HepG2 (cell line): Measurements from ENCODE around the gene CPT1A. TPM values are rescaled to one million over a fixed set of nuclear protein-coding genes. Genes with fewer than 3 reads are reported as not detected.

Source experiments
- ATAC-seq: fragments of 200-7000 bp; cut with Tn5 transposase; 3 replicates; pipeline ENCODE4 v1.9.1; 2020; ENCODE audit warnings: mild to moderate bottlenecking, moderate library complexity
- BruUV-seq: library from RNA; stranded (reverse); fragments of 400-500 nt; replicated peaks from 2 replicates; lab custom pipeline; 2021; lab: Mats Ljungman, UMichigan
- CTCF ChIA-PET: fragments of 300-600 bp; formaldehyde crosslinking; extraction: SDS; loops from one replicate; lab custom pipeline; 2021; ENCODE audit warnings: low total read pairs, inconsistent platforms, low intra/inter-chr PET ratio; lab: Yijun Ruan, JAX
- POLR2A ChIA-PET: fragments of 350-600 bp; sonication (Branson Sonifier 250); formaldehyde crosslinking; loops from one replicate; lab custom pipeline; 2020; ENCODE audit warnings: antibody characterized with exemption, inconsistent platforms; lab: Yijun Ruan, JAX
- DNase-seq: peaks from one replicate; pipeline ENCODE4 v3.0.0-alpha.2; 2015; ENCODE audit warnings: low spot score
- FAIRE-seq: peaks from 3 replicates; lab custom pipeline; 2011; peaks lifted over from hg19 to GRCh38; lab: Jason Lieb, UNC
- H2AFZ ChIP-seq: one replicate; pipeline ENCODE4 v1.6.1; 2011; ENCODE audit warnings: low read length, inconsistent platforms
- H3K27ac ChIP-seq: fragments of 300-600 bp; 3 replicates; pipeline ENCODE4 v1.8.0; 2011; ENCODE audit warnings: mixed run types, mild to moderate bottlenecking, mixed read lengths, low read length, inconsistent platforms; ENCODE audit not compliant: insufficient read depth; ENCODE audit errors: extremely low read length
- H3K27me3 ChIP-seq, 2 experiments: fragments of 200-600 bp in 1 of 2; 2 replicates in 1 of 2; 3 replicates in 1 of 2; pipeline versions ENCODE4 v1.6.0 to v1.8.0; 2011; ENCODE audit warnings: low read length in 2 of 2, mild to moderate bottlenecking in 2 of 2, moderate library complexity in 2 of 2, inconsistent platforms in 1 of 2; ENCODE audit not compliant: insufficient read depth in 2 of 2, control insufficient read depth in 1 of 2
- H3K36me3 ChIP-seq, 2 experiments: fragments of 200-600 bp in 1 of 2; replicated peaks in 1 of 2; 2 replicates in 1 of 2; 3 replicates in 1 of 2; pipeline versions ENCODE4 v1.5.1 to v1.8.0; 2011; ENCODE audit warnings: low read length in 2 of 2, inconsistent platforms in 1 of 2; ENCODE audit not compliant: insufficient read depth in 2 of 2, control insufficient read depth in 1 of 2
- H3K4me1 ChIP-seq: 2 replicates; pipeline ENCODE4 v1.5.1; 2012; ENCODE audit warnings: low read length, inconsistent platforms; ENCODE audit not compliant: insufficient read depth
- H3K4me2 ChIP-seq: 2 replicates; pipeline ENCODE4 v1.6.0; 2011; ENCODE audit warnings: low read depth, low read length, inconsistent platforms
- H3K4me3 ChIP-seq, 3 experiments: fragments of 200-600 bp in 1 of 3; sonication (generic), shearing (Covaris generic) in 1 of 3; replicated peaks in 1 of 3; 2 replicates each; pipeline ENCODE4 v1.5.1; 2011 to 2016; ENCODE audit warnings: low read length in 3 of 3, inconsistent platforms in 2 of 3, low read depth in 2 of 3, mild to moderate bottlenecking in 2 of 3, control low read depth in 1 of 3, mixed read lengths in 1 of 3; ENCODE audit not compliant: insufficient read depth in 1 of 3
- H3K79me2 ChIP-seq: one replicate; pipeline ENCODE4 v1.6.1; 2011; ENCODE audit warnings: low read length, inconsistent platforms; ENCODE audit not compliant: insufficient read depth
- H3K9ac ChIP-seq: 2 replicates; pipeline ENCODE4 v1.6.0; 2011; ENCODE audit warnings: mild to moderate bottlenecking, low read depth, low read length, inconsistent platforms; ENCODE audit not compliant: insufficient read depth
- H3K9me3 ChIP-seq: 2 replicates; pipeline ENCODE4 v1.5.1; 2012; ENCODE audit warnings: mild to moderate bottlenecking, low read length
- H4K20me1 ChIP-seq: 2 replicates; pipeline ENCODE4 v1.6.0; 2011; ENCODE audit warnings: inconsistent platforms, mild to moderate bottlenecking, low read length, moderate library complexity; ENCODE audit not compliant: insufficient read depth
- BORCS8-MEF2B ChIP-seq: sonication (generic); formaldehyde crosslinking; IDR thresholded peaks from 2 replicates; pipeline ENCODE4 v1.8.0; 2022; ENCODE audit warnings: mild to moderate bottlenecking, missing genetic modification reagents
- CCAR2 ChIP-seq: fragments of 200-400 bp; formaldehyde crosslinking; optimal IDR thresholded peaks from 2 replicates; pipeline ENCODE3; 2018; ENCODE audit warnings: low read depth, mild to moderate bottlenecking, low read length, moderate library complexity
- HDAC1 ChIP-seq: sonication (generic); formaldehyde crosslinking; IDR thresholded peaks from 2 replicates; pipeline ENCODE4 v1.5.1; 2020; ENCODE audit warnings: mild to moderate bottlenecking, missing genetic modification reagents
- HIC2 ChIP-seq: sonication (generic); formaldehyde crosslinking; IDR thresholded peaks from 2 replicates; pipeline ENCODE4 v1.9.0; 2022; ENCODE audit warnings: low read depth, missing genetic modification reagents
- MED8 ChIP-seq: sonication (generic); formaldehyde crosslinking; IDR thresholded peaks from 2 replicates; pipeline ENCODE4 v1.8.1; 2023; ENCODE audit warnings: mild to moderate bottlenecking, missing genetic modification reagents; ENCODE audit not compliant: insufficient replicate concordance
- NCOR1 ChIP-seq: fragments of 200-600 bp; sonication (generic); IDR thresholded peaks from 2 replicates; pipeline ENCODE4 v1.7.0; 2017; ENCODE audit warnings: antibody characterized with exemption, low read length, borderline replicate concordance
- NR0B2 ChIP-seq: sonication (generic); formaldehyde crosslinking; IDR thresholded peaks from 2 replicates; pipeline ENCODE4 v1.4.0; 2020; ENCODE audit warnings: mild to moderate bottlenecking, missing genetic modification reagents
- ONECUT2 ChIP-seq: sonication (generic); formaldehyde crosslinking; IDR thresholded peaks from 2 replicates; pipeline ENCODE4 v1.4.0; 2020; ENCODE audit warnings: missing genetic modification reagents
- PHF5A ChIP-seq: IDR thresholded peaks from one replicate; pipeline ENCODE4 v1.6.1; 2018; ENCODE audit warnings: low read depth, missing genetic modification reagents; ENCODE audit not compliant: unreplicated experiment
- RFXANK ChIP-seq: IDR thresholded peaks from 2 replicates; pipeline ENCODE4 v1.6.1; 2016
- ZNF260 ChIP-seq: sonication (generic); formaldehyde crosslinking; IDR thresholded peaks from 2 replicates; pipeline ENCODE4 v1.4.0; 2020; ENCODE audit warnings: missing genetic modification reagents, low read depth, mild to moderate bottlenecking, borderline replicate concordance
- ZNF580 ChIP-seq: IDR thresholded peaks from 2 replicates; pipeline ENCODE4 v1.6.1; 2016; ENCODE audit warnings: low read depth, borderline replicate concordance
- ZNF687 ChIP-seq: sonication (generic); formaldehyde crosslinking; IDR thresholded peaks from 2 replicates; pipeline ENCODE4 v1.5.1; 2020; ENCODE audit warnings: mild to moderate bottlenecking, missing genetic modification reagents, moderate library complexity
- WGBS: methylation state at CpG from one replicate; pipeline ENCODE4 v1.1.6; 2017; ENCODE audit warnings: low lambda C conversion rate; 5-methylcytosine and 5-hydroxymethylcytosine counted together
- in situ Hi-C: cut with HindIII; loops from 2 replicates; pipeline ENCODE4 v1.10.0; 2017; ENCODE audit warnings: low pct_unique_long_range_greater_than_20kb; ENCODE audit not compliant: extremely low pct_ligation_motif_present
- intact Hi-C: fragments of 100-400 bp; cut with micrococcal nuclease; formaldehyde crosslinking; loops from one replicate; pipeline ENCODE4 v1.10.0; 2022; ENCODE audit not compliant: unreplicated experiment
- polyA plus RNA-seq, 8 experiments: library from polyadenylated mRNA; depleted of rRNA in 3 of 8; stranded (reverse) in 7 of 8; unstranded in 1 of 8; fragments of >200 nt; fragmentation: Illumina TruSeq in 4 of 8; extraction: Trizol in 4 of 8; gene quantifications; 2 replicates each; pipeline versions ENCODE4 v1.2.1 to v1.2.3, GENCODE V29; 2011 to 2016; ENCODE audit warnings: low read depth in 4 of 8, missing spikeins in 1 of 8, mixed read lengths in 1 of 8; ENCODE audit not compliant: insufficient read depth in 1 of 8
- total RNA-seq, 5 experiments: library from RNA; depleted of rRNA; stranded (reverse); fragments of >200 nt; fragmentation: Illumina TruSeq; extraction: Trizol; gene quantifications; 2 replicates each; pipeline ENCODE4 v1.2.3, GENCODE V29; 2016; ENCODE audit warnings: low read depth in 1 of 5
- TF ChIP-seq, protein P1 (sequence below): sonication (generic); formaldehyde crosslinking; conservative IDR thresholded peaks from 2 replicates; pipeline ENCODE4 v1.4.0; 2020; ENCODE audit warnings: mild to moderate bottlenecking, missing genetic modification reagents, moderate library complexity

CPT1A gene
- total and polyA plus RNA-seq, 2 of the 13 experiments (the other 11 are each of a cell fraction or from before 2014, with no cell fraction given): 7.0 to 7.1 TPM

DNA sequence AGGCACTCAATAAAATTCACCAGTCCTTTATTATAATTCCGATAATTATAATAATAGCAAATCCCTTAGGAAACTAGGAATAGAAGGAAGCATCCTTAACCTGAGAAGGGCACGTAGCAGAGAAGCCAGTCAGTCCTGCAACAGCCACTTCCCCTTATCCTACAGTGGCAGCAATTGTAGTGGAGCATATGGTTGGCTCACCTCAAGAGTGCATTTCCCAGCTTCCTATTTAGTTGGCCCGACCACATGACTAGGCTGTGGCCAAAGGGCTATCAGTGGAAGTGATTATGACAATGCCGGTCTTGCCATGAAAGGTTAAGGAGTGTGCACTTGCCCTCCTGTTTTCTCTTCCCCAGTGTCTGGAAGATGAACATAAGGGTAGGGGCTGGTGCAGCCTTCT, 117.4 kb downstream of the CPT1A start:
- Histone ChIP-seq H3K4me3 (no peak overlapping the region), H4K20me1 (0 out of 2 replicates have a peak, but pooled peaks cover 2% of the 10 kb centered on the region), H3K79me2 (no peaks in the 10 kb centered on the region), H3K9me3 (0 out of 2 replicates have a peak, but pooled peaks cover 7% of the 10 kb centered on the region), H2AFZ (no peak overlapping the region), H3K27me3 (0 out of 5 replicates have a peak, but pooled peaks cover 0 to 3% of the 10 kb centered on the region in 2 experiments), H3K9ac (no peak overlapping the region), H3K4me1 (no peaks in the 10 kb centered on the region), H3K36me3 (no peaks in the 10 kb centered on the region), H3K27ac (no peak overlapping the region), H3K4me2 (no peak overlapping the region)
- DNase-seq (no peak), ATAC-seq (no peak), FAIRE-seq (no peak)
- 48% methylated on average over 3 of the region's 4 CpGs for WGBS
- BruUV-seq: no TSS peak
- intact Hi-C loops (no loop called here), in situ Hi-C loops (no loop called here)
- POLR2A ChIA-PET: no interaction called here
- CTCF ChIA-PET: no interaction called here
- TF ChIP-seq NR0B2 (no peak), ZNF580 (CRISPR knock-in tag) (no peak), NCOR1 (no peak), PHF5A (CRISPR knock-in tag) (no peak), MED8 (CRISPR knock-in tag) (no peak), HDAC1 (CRISPR knock-in tag) (no peak), ZNF260 (CRISPR knock-in tag) (no peak), HIC2 (no peak), ONECUT2 (CRISPR knock-in tag) (no peak), CCAR2 (no peak), RFXANK (CRISPR knock-in tag) (no peak), BORCS8-MEF2B (CRISPR knock-in tag) (no peak), ZNF687 (CRISPR knock-in tag) (no peak)
- TF ChIP-seq, protein P1, sequence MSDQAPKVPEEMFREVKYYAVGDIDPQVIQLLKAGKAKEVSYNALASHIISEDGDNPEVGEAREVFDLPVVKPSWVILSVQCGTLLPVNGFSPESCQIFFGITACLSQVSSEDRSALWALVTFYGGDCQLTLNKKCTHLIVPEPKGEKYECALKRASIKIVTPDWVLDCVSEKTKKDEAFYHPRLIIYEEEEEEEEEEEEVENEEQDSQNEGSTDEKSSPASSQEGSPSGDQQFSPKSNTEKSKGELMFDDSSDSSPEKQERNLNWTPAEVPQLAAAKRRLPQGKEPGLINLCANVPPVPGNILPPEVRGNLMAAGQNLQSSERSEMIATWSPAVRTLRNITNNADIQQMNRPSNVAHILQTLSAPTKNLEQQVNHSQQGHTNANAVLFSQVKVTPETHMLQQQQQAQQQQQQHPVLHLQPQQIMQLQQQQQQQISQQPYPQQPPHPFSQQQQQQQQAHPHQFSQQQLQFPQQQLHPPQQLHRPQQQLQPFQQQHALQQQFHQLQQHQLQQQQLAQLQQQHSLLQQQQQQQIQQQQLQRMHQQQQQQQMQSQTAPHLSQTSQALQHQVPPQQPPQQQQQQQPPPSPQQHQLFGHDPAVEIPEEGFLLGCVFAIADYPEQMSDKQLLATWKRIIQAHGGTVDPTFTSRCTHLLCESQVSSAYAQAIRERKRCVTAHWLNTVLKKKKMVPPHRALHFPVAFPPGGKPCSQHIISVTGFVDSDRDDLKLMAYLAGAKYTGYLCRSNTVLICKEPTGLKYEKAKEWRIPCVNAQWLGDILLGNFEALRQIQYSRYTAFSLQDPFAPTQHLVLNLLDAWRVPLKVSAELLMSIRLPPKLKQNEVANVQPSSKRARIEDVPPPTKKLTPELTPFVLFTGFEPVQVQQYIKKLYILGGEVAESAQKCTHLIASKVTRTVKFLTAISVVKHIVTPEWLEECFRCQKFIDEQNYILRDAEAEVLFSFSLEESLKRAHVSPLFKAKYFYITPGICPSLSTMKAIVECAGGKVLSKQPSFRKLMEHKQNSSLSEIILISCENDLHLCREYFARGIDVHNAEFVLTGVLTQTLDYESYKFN (CRISPR knock-in tag): no peak
